ENCODE data around the gene DFFB. TPM values are rescaled to one million over a fixed set of nuclear protein-coding genes. Genes with fewer than 3 reads are reported as not detected.

Gene DFFB
- total and polyA plus RNA-seq, 5 experiments from 2014 or later, result 8.5 to 21.1 (median 12.5) TPM

DNA sequence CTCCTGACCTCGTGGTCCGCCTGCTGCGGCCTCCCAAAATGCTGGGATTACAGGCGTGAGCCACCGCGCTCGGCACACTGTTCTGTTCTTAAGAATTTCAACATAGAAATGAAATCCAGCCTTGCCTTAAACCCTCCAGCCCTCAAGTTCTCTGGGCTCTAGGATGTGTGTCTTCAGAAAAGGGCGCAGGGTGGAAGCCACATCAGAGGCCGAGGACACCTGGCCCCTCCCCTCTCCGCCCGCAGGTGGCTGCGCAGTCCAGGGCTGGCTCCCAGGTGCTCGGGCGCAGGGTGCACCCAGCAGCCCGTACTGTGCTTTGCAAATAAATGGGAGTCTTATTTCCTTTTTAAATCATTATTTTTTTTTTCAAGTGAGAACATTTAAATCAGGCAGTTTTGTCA, 44.8 kb downstream of the DFFB start:
- Mint-ChIP-seq H3K9me3 (peaks cover 0 to 17% (median 6%) of the 10 kb centered on the region in 9 donors), H3K27ac (peak overlapping the region; percentile 80 to 98 (median 94)), H3K4me3 (peak overlapping the region; percentile 86 to 97 (median 94)), H3K4me1 (peaks cover 20 to 74% (median 48%) of the 10 kb centered on the region in 4 donors), H3K27me3 (no peaks in the 10 kb centered on the region), H3K36me3 (peaks cover 2 to 14% (median 4%) of the 10 kb centered on the region in 3 donors)
- POLR2A ChIA-PET, result interaction anchor here (6.0 kb wide), 1 partner anchor 45 kb away, joined by 62 read pairs; the partner anchor contains the start of genes CEP104 and DFFB
- no peak for ATAC-seq
- peak in 7 of 10 donors; percentile 40 to 61 (median 49) for DNase-seq

DNA sequence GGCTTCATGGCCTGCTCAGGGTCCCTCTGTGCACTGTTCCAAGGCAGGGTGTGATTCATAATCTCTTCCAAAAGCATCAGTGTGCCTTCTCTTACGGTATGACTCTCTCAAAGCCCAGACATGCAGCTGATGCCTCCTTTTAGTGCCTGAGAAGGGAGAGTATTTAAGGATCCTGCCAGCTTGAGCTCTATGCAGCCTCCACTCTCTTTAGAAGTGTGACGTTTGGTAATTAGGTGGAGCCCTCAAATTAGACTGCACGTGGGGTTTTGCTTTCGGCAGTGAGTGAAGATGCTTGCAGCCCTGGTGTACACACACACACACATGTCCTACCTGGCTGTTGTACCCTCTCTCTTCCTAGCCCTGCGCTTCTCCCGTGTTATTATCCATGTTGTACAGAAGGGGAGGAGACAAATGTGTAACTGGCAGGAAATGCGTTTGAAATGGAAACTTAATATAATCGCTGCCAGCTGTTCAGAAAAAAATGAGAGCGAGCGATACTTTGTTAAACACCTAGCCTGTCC, 45.4 kb downstream of the DFFB start:
- Mint-ChIP-seq H3K36me3 (peaks cover 0 to 11% (median 0%) of the 10 kb centered on the region in 3 donors), H3K4me3 (peak overlapping the region; percentile 86 to 97 (median 94)), H3K4me1 (peaks cover 18 to 76% (median 45%) of the 10 kb centered on the region in 4 donors), H3K27me3 (no peaks in the 10 kb centered on the region), H3K27ac (peak overlapping the region; percentile 80 to 98 (median 94)), H3K9me3 (peaks cover 0 to 13% (median 3%) of the 10 kb centered on the region in 9 donors)
- ATAC-seq (no peak), DNase-seq (peak in 6 of 10 donors; percentile 17 to 53 (median 30))
- POLR2A ChIA-PET, result interaction anchor here (0.6 to 6.0 kb wide), 3 partner anchors 22 to 106 kb away, joined by 3 to 62 read pairs (median 5); partner anchors contain the start of genes CEP104, DFFB and LRRC47

DNA sequence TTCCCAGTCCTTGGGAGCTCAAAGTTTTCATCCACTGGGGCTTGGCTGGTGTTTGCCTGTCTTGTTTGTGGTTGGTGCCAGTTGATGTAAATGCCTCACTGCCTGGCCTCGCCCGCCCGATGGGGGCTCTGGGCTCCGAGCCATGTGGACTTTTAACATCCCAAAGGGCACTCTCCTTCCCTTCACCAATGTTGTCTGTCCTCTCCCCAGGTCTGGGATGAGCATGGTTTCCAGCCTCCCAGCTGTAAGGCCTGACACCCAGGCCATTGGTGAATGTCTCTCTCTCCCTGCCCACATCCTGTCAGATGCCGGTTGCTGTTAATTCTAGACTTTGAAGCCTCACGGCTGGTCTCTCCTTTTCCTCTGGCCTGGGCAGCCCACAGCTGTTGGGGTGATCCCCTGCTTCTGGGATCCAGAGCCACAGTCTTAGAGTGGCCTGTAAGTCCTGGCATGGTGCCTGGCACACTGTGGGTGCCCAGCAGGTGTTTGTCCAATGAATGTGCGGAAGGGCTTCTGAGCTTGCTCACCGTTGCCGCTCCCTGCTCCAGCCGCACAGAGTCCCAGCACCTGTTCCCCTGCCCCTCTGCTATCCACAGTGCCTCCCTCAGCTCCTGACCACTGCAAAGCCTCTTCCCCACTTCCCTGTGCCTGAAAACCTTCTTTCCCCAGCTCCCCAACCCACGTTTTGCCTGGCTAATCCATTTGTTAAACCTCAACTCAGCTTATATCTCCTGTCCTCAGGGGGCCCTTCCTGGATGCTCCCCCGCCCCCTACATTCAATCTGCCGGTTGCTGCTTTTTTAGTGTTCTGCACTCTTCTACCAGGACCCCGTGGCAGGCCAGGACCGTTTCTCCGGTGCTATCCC, 46.1 kb downstream of the DFFB start:
- Mint-ChIP-seq H3K27ac (peak overlapping the region; percentile 28 to 98 (median 94)), H3K9me3 (peaks cover 0 to 5% (median 0%) of the 10 kb centered on the region in 9 donors), H3K36me3 (peaks cover 0 to 5% (median 0%) of the 10 kb centered on the region in 3 donors), H3K27me3 (no peaks in the 10 kb centered on the region), H3K4me3 (peak overlapping the region; percentile 32 to 97 (median 92)), H3K4me1 (peaks cover 17 to 69% (median 42%) of the 10 kb centered on the region in 4 donors)
- POLR2A ChIA-PET, result interaction anchor here (0.6 to 6.0 kb wide), 3 partner anchors 21 to 107 kb away, joined by 3 to 62 read pairs (median 5); partner anchors contain the start of genes CEP104, DFFB and LRRC47
- no peak for ATAC-seq
- DNase-seq, result peak in 1 of 10 donors; percentile 21

DNA sequence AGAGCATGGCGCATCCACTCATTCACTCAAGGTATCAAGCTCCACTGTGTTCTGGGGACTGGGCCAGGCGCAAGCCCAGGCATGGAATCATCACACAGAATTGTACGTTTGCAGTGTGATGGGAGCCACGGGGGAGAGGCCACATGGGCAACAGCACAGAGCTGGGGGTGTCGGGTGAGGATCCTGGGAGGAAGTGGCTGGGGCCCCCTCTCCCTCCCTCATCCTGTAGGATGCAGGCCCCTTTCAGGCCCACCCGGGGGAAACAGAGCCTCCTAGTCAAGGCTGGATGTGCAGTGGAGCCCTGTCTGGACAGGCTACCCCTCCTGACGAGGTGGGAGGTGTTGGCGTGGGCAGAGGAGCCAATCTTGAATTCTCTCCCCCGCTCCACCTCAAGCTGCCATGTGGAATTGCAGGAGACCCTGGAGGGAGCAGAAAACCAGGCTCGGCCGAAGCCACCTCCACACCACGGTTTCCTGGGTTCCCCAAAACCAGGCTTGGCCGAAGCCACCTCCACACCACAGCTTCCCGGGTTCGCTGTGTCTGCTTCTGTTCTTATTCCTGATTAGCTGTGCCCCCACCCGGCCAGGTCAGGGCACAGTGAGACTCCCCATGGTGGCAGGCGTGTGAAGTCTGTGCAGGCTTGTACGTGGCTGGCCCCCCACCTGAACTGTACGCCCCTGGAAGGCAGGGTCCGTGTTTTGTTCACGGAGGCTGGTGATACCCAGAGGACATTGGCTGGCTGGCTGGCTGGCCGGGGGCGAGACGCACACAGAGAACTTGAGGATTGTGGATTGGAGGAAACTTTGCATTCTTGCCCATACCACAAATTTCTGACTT, 46.9 kb downstream of the DFFB start:
- POLR2A ChIA-PET, result interaction anchor here (6.0 kb wide), 1 partner anchor 47 kb away, joined by 62 read pairs; the partner anchor contains the start of genes CEP104 and DFFB
- Mint-ChIP-seq H3K4me3 (peak overlapping the region in 6 of 10 donors; percentile 69 to 97 (median 92)), H3K27ac (peak overlapping the region; percentile 28 to 98 (median 94)), H3K9me3 (peaks cover 0 to 2% (median 0%) of the 10 kb centered on the region in 9 donors), H3K36me3 (peaks cover 0 to 2% (median 0%) of the 10 kb centered on the region in 3 donors), H3K4me1 (peaks cover 14 to 61% (median 35%) of the 10 kb centered on the region in 4 donors), H3K27me3 (no peaks in the 10 kb centered on the region)
- no peak for DNase-seq
- ATAC-seq, result no peak

DNA sequence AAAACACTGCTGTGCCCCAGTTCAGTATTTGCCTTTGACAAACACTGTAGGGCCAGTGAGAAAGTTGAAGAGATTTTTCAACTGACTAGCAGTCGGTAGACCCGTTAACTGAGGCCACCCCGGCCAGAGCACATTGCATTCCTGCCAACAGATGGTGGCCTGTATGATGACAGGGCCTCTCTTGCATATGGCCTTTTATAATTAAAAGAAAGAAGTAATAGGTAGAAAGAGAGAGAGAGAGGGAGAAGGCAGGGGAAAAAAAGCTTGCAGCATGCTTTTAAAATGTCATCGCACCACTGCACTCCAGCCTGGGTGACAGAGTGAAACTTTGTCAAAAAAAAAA, 47.5 kb downstream of the DFFB start:
- no peak for ATAC-seq
- POLR2A ChIA-PET, result no interaction called here
- H3K27me3 Mint-ChIP-seq, result peaks cover 0 to 1% (median 0%) of the 10 kb centered on the region in 5 donors
- peak overlapping the region in 4 of 10 donors; percentile 39 to 81 (median 62) for H3K27ac Mint-ChIP-seq
- H3K4me3 Mint-ChIP-seq, result no peak overlapping the region
- H3K4me1 Mint-ChIP-seq, result peaks cover 14 to 57% (median 34%) of the 10 kb centered on the region in 4 donors
- peaks cover 0 to 2% (median 0%) of the 10 kb centered on the region in 3 donors for H3K36me3 Mint-ChIP-seq
- DNase-seq, result no peak
- peaks cover 0 to 2% (median 0%) of the 10 kb centered on the region in 9 donors for H3K9me3 Mint-ChIP-seq

DNA sequence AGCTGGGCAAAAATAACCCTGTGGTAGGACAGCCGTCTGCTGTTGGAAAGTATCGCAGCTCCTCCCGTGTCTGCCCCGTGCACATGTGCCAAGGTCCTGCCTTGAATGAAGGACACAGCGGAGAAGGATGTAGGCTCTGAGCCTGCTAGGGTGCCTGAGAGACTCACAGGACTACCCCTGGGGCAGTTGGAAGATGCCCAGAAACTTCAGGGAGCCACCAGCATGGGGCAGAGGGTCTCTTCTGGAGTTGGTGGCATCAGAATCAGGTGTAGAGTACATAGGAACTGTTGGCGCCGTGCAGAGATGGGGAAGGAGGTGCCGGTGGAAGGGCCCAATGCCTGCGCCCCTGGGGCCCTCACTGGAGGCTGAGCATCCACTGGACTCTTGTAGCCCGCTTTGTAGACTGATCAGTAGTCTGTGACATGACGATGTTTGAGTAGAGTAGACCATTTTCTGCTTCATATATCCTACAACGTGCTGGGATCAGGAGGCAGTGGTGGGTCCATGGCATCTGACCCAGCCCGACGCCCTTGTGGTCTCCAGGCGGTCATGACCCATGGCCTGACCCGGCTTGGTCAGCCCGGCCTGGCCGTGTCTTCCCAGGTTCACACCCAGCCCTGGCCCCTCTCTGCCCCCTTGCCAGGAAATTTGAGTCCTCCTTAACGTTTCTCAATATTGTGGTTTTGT, 48.1 kb downstream of the DFFB start:
- Mint-ChIP-seq H3K4me3 (no peak overlapping the region), H3K9me3 (no peaks in the 10 kb centered on the region), H3K4me1 (peaks cover 12 to 54% (median 33%) of the 10 kb centered on the region in 4 donors), H3K27me3 (peaks cover 0 to 1% (median 0%) of the 10 kb centered on the region in 5 donors), H3K27ac (peak overlapping the region in 4 of 10 donors; percentile 9 to 66 (median 38)), H3K36me3 (peaks cover 0 to 2% (median 0%) of the 10 kb centered on the region in 3 donors)
- DNase-seq (no peak), ATAC-seq (no peak)
- POLR2A ChIA-PET, result no interaction called here

DNA sequence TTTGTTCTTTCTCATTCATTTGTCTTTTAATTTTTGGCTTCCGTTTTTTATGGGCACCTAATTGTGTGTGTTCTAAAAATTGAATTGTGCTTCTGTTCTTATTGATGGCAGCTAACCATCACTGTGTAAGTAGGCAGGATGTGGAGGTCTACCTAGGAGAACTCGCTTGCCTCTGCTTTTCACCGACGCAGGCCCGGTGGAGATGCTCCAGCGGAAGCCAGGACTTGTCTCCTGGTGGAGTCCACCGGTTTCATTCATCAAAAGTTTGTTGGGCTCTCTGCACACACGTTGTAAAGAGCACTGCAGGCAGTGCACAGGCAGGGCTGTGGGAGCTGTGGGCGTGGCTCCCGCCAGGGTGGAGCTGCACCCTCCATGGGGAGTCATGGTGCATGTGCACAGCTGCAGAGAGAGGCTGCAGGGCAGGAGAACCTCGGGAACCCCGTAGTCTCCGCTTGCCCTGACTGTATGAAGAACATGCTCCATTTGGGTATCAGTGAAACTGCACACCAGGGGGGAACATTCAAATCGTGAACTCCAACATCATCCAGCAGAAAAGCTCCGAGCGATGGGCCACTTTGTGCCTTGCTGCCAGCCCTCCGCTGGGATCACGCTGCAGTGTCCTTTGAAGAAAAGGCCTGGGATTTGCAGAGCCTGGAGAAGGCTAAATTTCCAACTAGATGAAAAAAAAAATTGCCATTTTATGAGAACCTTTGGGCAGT, 48.8 kb downstream of the DFFB start:
- DNase-seq (no peak), ATAC-seq (no peak)
- peak overlapping the region in 4 of 10 donors; percentile 9 to 55 (median 23) for H3K27ac Mint-ChIP-seq
- H3K9me3 Mint-ChIP-seq, result no peaks in the 10 kb centered on the region
- H3K27me3 Mint-ChIP-seq, result peaks cover 0 to 1% (median 0%) of the 10 kb centered on the region in 5 donors
- H3K4me3 Mint-ChIP-seq, result no peak overlapping the region
- H3K36me3 Mint-ChIP-seq, result peaks cover 0 to 2% (median 0%) of the 10 kb centered on the region in 3 donors
- POLR2A ChIA-PET, result no interaction called here
- H3K4me1 Mint-ChIP-seq, result peaks cover 11 to 55% (median 30%) of the 10 kb centered on the region in 4 donors

DNA sequence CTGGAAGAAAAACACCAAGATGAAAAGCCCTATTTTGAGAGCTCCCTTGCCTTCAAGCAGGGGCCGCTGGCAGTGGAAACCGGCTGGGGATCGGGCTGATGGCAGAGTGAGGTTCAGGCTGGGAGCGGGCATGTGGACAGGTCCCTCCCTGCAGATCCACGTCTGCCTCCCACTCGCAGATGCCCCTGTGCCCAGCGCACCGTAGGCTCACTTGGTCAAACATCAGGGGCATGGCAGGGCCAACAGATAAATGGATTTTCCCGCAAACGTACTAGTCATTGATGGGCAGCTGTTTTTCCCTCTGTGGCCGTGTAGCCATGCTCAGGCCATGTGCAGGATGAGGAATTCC, 49.4 kb downstream of the DFFB start:
- POLR2A ChIA-PET, result no interaction called here
- peaks cover 0 to 1% (median 0%) of the 10 kb centered on the region in 5 donors for H3K27me3 Mint-ChIP-seq
- peaks cover 11 to 50% (median 28%) of the 10 kb centered on the region in 4 donors for H3K4me1 Mint-ChIP-seq
- ATAC-seq (no peak), DNase-seq (no peak)
- no peaks in the 10 kb centered on the region for H3K9me3 Mint-ChIP-seq
- H3K4me3 Mint-ChIP-seq, result no peak overlapping the region
- H3K27ac Mint-ChIP-seq, result no peak overlapping the region
- H3K36me3 Mint-ChIP-seq, result peaks cover 0 to 2% (median 0%) of the 10 kb centered on the region in 3 donors

DNA sequence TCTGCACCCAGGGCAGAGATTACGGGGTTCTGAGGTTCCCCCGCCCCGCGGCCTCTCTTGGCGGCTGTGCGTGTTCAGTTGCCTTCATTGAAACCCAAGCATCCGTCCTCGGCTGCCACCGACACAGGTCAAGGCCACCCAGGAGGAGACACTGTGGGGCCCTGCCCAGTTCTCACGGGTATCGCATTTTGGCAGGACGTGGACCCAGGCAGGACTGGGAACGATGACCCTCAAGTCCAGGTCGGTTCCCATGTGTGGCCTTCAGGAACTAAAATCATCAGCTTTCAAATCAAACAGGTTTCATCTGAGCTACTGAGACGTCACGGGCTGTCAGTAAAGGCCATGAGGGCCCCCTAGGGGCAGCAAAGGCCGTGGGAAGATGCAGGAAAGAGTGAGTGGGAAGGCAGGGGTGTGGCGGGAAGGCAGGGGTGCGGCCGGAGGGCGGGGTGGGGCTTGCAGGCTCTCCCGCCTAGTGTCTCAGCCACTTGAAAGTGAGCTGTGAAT, 49.8 kb downstream of the DFFB start:
- no peak for ATAC-seq
- POLR2A ChIA-PET, result no interaction called here
- peak in 1 of 10 donors; percentile 15 for DNase-seq
- Mint-ChIP-seq H3K4me3 (no peak overlapping the region), H3K36me3 (peaks cover 0 to 2% (median 0%) of the 10 kb centered on the region in 3 donors), H3K27ac (peak overlapping the region in 1 of 10 donors; percentile 47), H3K27me3 (peaks cover 0 to 1% (median 0%) of the 10 kb centered on the region in 5 donors), H3K9me3 (no peaks in the 10 kb centered on the region), H3K4me1 (peaks cover 11 to 46% (median 24%) of the 10 kb centered on the region in 4 donors)

DNA sequence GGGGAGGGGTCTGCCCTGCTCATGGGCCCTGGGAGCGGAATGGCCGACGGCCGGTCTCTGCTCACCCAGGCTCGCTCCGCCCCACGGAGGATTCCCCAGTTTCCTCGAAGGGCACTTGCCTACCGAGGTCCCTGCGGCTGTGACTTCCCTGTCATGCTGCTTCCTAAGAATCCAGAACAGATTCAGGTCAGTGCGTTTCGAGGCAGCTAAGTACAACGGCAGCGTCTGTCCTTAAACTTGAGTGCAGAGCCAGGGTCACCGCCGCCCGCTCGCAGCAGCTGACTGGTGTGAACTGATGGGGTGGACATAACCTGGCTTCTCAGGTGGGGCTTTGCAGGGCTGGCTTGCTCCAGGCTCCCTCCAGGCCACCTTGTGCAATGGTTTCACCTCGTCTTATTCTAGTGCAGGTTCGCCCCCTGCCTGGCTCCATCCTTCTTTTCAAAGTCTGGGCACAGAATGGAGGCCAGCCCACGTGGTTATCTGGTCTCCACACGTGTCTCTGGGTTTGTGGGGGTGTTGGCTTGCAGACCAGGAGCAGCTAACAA, 50.4 kb downstream of the DFFB start:
- Mint-ChIP-seq H3K4me1 (peaks cover 8 to 40% (median 18%) of the 10 kb centered on the region in 4 donors), H3K4me3 (no peak overlapping the region), H3K27ac (peak overlapping the region in 1 of 10 donors; percentile 11), H3K27me3 (peaks cover 0 to 1% (median 0%) of the 10 kb centered on the region in 5 donors), H3K36me3 (peaks cover 0 to 2% (median 0%) of the 10 kb centered on the region in 3 donors), H3K9me3 (no peaks in the 10 kb centered on the region)
- no peak for ATAC-seq
- POLR2A ChIA-PET, result interaction anchor here (0.7 kb wide), 1 partner anchor 687 kb away, joined by 3 read pairs; no protein-coding TSS in a partner anchor
- no peak for DNase-seq
